Spleen (tissue), 11 donors: ENCODE data around the gene VAV2. TPM values are rescaled to one million over a fixed set of nuclear protein-coding genes. Genes with fewer than 3 reads are reported as not detected.

Experiments
- DNase-seq: peaks from one replicate; pipeline ENCODE4 v3.0.0-alpha.2; 2020
- H3K27ac ChIP-seq, 8 donors: fragments of 200-600 bp; sonication (generic) in 7 of 8; 1 replicate in 4 of 8; 2 replicates in 4 of 8; pipeline versions ENCODE4 v1.5.0 to v1.8.0; 2016 to 2021; ENCODE audit warnings: inconsistent platforms in 4 of 8, mild to moderate bottlenecking in 4 of 8, moderate library complexity in 1 of 8
- H3K27me3 ChIP-seq, 7 donors: fragments of 200-600 bp; sonication (generic) in 6 of 7; replicated peaks in 1 of 7; 1 replicate in 4 of 7; 2 replicates in 3 of 7; pipeline versions ENCODE4 v1.5.0 to v1.8.0; 2016 to 2021; ENCODE audit warnings: inconsistent platforms in 3 of 7, mild to moderate bottlenecking in 1 of 7
- H3K36me3 ChIP-seq, 6 donors: fragments of 200-600 bp; sonication (generic) in 5 of 6; 1 replicate in 4 of 6; 2 replicates in 2 of 6; pipeline versions ENCODE4 v1.5.0 to v1.8.0; 2016 to 2021; ENCODE audit warnings: inconsistent platforms in 2 of 6
- H3K4me1 ChIP-seq, 6 donors: fragments of 200-600 bp; sonication (generic) in 5 of 6; 1 replicate in 3 of 6; 2 replicates in 3 of 6; pipeline versions ENCODE4 v1.5.0 to v1.8.0; 2016 to 2021; ENCODE audit warnings: inconsistent platforms in 3 of 6
- H3K4me3 ChIP-seq, 8 donors: fragments of 200-600 bp; sonication (generic) in 7 of 8; 1 replicate in 4 of 8; 2 replicates in 4 of 8; pipeline versions ENCODE4 v1.5.0 to v1.8.0; 2016 to 2021; ENCODE audit warnings: inconsistent platforms in 4 of 8, mild to moderate bottlenecking in 4 of 8, moderate library complexity in 2 of 8
- H3K9me3 ChIP-seq, 8 donors: fragments of 200-600 bp; sonication (generic) in 7 of 8; 1 replicate in 4 of 8; 2 replicates in 4 of 8; pipeline versions ENCODE4 v1.5.0 to v1.8.0; 2016 to 2021; ENCODE audit warnings: inconsistent platforms in 4 of 8
- POLR2A ChIP-seq, 3 donors: fragments of 450-650 bp; IDR thresholded peaks; one replicate each; pipeline ENCODE4 v1.5.1; 2017; ENCODE audit warnings: antibody characterized with exemption in 3 of 3, mild to moderate bottlenecking in 1 of 3
- POLR2AphosphoS5 ChIP-seq, 3 donors: sonication (generic); formaldehyde crosslinking; IDR thresholded peaks; one replicate each; pipeline ENCODE4 v1.5.1; 2017; ENCODE audit warnings: antibody characterized with exemption in 3 of 3
- WGBS, 5 donors: extraction: QIAGEN DNeasy Blood & Tissue Kit in 3 of 5; methylation state at CpG; one replicate each; pipeline versions ENCODE4 v1.1.5 to v1.1.7; 2013 to 2018; 5-methylcytosine and 5-hydroxymethylcytosine counted together
- intact Hi-C: fragments of 100-400 bp; cut with DNase I; formaldehyde crosslinking; loops from one replicate; pipeline ENCODE4 v1.15.0; 2023; ENCODE audit warnings: low total_unique reads
- polyA plus RNA-seq, 3 donors: library from polyadenylated mRNA; stranded (reverse); fragments of 200-250 nt; gene quantifications; one replicate each; pipeline ENCODE4 v1.2.1, GENCODE V29; 2013
- total RNA-seq, 7 donors: library from RNA; depleted of rRNA in 3 of 7; stranded (reverse); fragments of >200 nt in 3 of 7; fragmentation: NEBNext Ultra II Directional in 4 of 7; extraction: Animal tissue kit (Norgen Biotek cat#: 25700) in 4 of 7; gene quantifications; one replicate each; pipeline versions ENCODE4 v1.1.0 to v1.2.1, GENCODE V29; 2016 to 2021
- TF ChIP-seq, protein P1 (sequence below), 11 experiments: fragments of 200-600 bp in 7 of 11; fragments of 450-650 bp in 4 of 11; sonication (generic) in 4 of 11; IDR thresholded peaks in 8 of 11; conservative IDR thresholded peaks in 3 of 11; 1 replicate in 7 of 11; 2 replicates in 4 of 11; pipeline versions ENCODE4 v1.4.0 to v1.8.0; 2016 to 2021; ENCODE audit warnings: antibody characterized with exemption in 11 of 11, inconsistent platforms in 4 of 11, mild to moderate bottlenecking in 1 of 11
- donor health status: healthy with polysubstance abuse.
- donor health status: DM: no; HTN: no; CAD: no; lungs with moderate emphysema.
- donor health status: DM: no; HTN: no; CAD: no.
- donor health status: Bipolar disorder and iron deficiency.
- donor health status: healthy.
- donor health status: DM: no; HTN: no; CAD: no.
- donor health status: DM: yes; HTN: yes; CAD: no.

VAV2 gene
- total and polyA plus RNA-seq, 10 donors, result 14.2 to 39.2 (median 23.3) TPM

DNA sequence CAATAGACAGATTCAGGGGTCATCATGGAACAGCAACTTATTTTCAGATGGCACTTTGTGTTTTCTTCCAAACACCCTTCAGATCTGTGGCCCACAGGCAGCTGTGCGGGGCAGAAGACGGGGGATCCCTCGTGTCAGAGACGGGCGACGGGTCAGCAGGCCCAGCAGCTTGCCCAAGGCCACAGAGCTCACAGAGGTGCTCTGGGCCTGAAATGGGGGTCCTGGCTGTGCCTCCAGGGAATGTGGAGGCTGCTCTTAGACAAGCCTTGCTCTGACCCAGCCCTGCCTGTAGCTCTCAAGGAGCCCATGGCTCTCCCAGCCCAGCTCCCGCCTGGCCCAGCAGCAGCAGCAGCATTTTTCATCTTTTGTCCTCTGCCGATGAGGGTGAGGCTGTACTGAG is 213.0 kb downstream of the VAV2 start:
- H3K4me3 ChIP-seq, result no peak overlapping the region
- TF ChIP-seq POLR2AphosphoS5 (IDR thresholded peaks at IDR 0.05) (no peak), POLR2A (IDR thresholded peaks at IDR 0.05) (no peak)
- TF ChIP-seq, protein P1, sequence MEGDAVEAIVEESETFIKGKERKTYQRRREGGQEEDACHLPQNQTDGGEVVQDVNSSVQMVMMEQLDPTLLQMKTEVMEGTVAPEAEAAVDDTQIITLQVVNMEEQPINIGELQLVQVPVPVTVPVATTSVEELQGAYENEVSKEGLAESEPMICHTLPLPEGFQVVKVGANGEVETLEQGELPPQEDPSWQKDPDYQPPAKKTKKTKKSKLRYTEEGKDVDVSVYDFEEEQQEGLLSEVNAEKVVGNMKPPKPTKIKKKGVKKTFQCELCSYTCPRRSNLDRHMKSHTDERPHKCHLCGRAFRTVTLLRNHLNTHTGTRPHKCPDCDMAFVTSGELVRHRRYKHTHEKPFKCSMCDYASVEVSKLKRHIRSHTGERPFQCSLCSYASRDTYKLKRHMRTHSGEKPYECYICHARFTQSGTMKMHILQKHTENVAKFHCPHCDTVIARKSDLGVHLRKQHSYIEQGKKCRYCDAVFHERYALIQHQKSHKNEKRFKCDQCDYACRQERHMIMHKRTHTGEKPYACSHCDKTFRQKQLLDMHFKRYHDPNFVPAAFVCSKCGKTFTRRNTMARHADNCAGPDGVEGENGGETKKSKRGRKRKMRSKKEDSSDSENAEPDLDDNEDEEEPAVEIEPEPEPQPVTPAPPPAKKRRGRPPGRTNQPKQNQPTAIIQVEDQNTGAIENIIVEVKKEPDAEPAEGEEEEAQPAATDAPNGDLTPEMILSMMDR (IDR thresholded peaks at IDR 0.05 in 8 of 11, conservative IDR thresholded peaks at IDR 0.05 in 3 of 11), result no peak
- peaks cover 0 to 25% (median 17%) of the 10 kb centered on the region in 6 donors for H3K4me1 ChIP-seq
- peaks cover 0 to 84% (median 41%) of the 10 kb centered on the region in 6 donors for H3K36me3 ChIP-seq
- 86 to 96% (median 93%) methylated on average over 8 of the region's 8 CpGs for whole genome bisulfite sequencing, 5 donors
- peaks cover 0 to 15% (median 0%) of the 10 kb centered on the region in 7 donors for H3K27me3 ChIP-seq
- peaks cover 0 to 10% (median 2%) of the 10 kb centered on the region in 8 donors for H3K9me3 ChIP-seq
- intact Hi-C loops, result no loop called here
- H3K27ac ChIP-seq, result no peak overlapping the region
- peak; percentile 44 for DNase-seq

- H3K9me3 ChIP-seq, result peaks cover 0 to 15% (median 3%) of the 10 kb centered on the region in 8 donors
- TF ChIP-seq POLR2AphosphoS5 (IDR thresholded peaks at IDR 0.05) (no peak), POLR2A (IDR thresholded peaks at IDR 0.05) (no peak)
- TF ChIP-seq, protein P1 (IDR thresholded peaks at IDR 0.05 in 8 of 11, conservative IDR thresholded peaks at IDR 0.05 in 3 of 11), result no peak
- no peak overlapping the region for H3K27ac ChIP-seq
- intact Hi-C loops, result no loop called here
- WGBS, 5 donors, result 91 to 94% (median 92%) methylated on average over 8 to 20 of the region's 20 CpGs
- peak; percentile 63 for DNase-seq
- peaks cover 0 to 19% (median 13%) of the 10 kb centered on the region in 6 donors for H3K4me1 ChIP-seq
- H3K27me3 ChIP-seq, result peaks cover 0 to 11% (median 0%) of the 10 kb centered on the region in 7 donors
- H3K4me3 ChIP-seq, result no peak overlapping the region
- H3K36me3 ChIP-seq, result peaks cover 0 to 86% (median 46%) of the 10 kb centered on the region in 6 donors
Observed at GRCh38 chr9:133778336-133779013, 213.6 kb downstream of the VAV2 start.

- Histone ChIP-seq H3K4me3 (no peak overlapping the region), H3K9me3 (peaks cover 0 to 15% (median 3%) of the 10 kb centered on the region in 8 donors), H3K27ac (no peak overlapping the region), H3K27me3 (peaks cover 0 to 5% (median 0%) of the 10 kb centered on the region in 7 donors), H3K4me1 (peaks cover 0 to 13% (median 7%) of the 10 kb centered on the region in 6 donors), H3K36me3 (peaks cover 0 to 86% (median 47%) of the 10 kb centered on the region in 6 donors)
- peak; percentile 52 for DNase-seq
- no peak for TF ChIP-seq POLR2A (IDR thresholded peaks at IDR 0.05)
- TF ChIP-seq, protein P1 (IDR thresholded peaks at IDR 0.05 in 8 of 11, conservative IDR thresholded peaks at IDR 0.05 in 3 of 11), result no peak
- no peak for TF ChIP-seq POLR2AphosphoS5 (IDR thresholded peaks at IDR 0.05)
- intact Hi-C loops, result no loop called here
- WGBS, 5 donors, result 94 to 100% (median 98%) methylated on average over 9 to 14 of the region's 14 CpGs
Observed at GRCh38 chr9:133777871-133778270, 214.3 kb downstream of the VAV2 start.

GRCh38 chr9:133777068-133777791 is 214.9 kb downstream of the VAV2 start:
- Histone ChIP-seq H3K27ac (no peak overlapping the region), H3K36me3 (peaks cover 0 to 92% (median 50%) of the 10 kb centered on the region in 6 donors), H3K9me3 (peaks cover 0 to 15% (median 3%) of the 10 kb centered on the region in 8 donors), H3K27me3 (peaks cover 0 to 5% (median 0%) of the 10 kb centered on the region in 7 donors), H3K4me1 (peaks cover 0 to 7% (median under 1%) of the 10 kb centered on the region in 6 donors), H3K4me3 (no peak overlapping the region)
- intact Hi-C loops, result no loop called here
- TF ChIP-seq POLR2A (IDR thresholded peaks at IDR 0.05) (no peak), POLR2AphosphoS5 (IDR thresholded peaks at IDR 0.05) (no peak)
- TF ChIP-seq, protein P1 (IDR thresholded peaks at IDR 0.05 in 8 of 11, conservative IDR thresholded peaks at IDR 0.05 in 3 of 11), result no peak
- WGBS, 5 donors, result 75 to 90% (median 82%) methylated on average over 15 of the region's 15 CpGs
- DNase-seq, result peak; percentile 51
